SK-N-SH (cell line): ENCODE results near the gene RNF144B.

ENCODE experiments used
- FOXJ3 ChIP-seq: sonication (generic); formaldehyde crosslinking; IDR thresholded peaks from 2 replicates; pipeline ENCODE4 v1.5.1; 2020; ENCODE audit warnings: mild to moderate bottlenecking, missing genetic modification reagents
- MXI1 ChIP-seq: IDR thresholded peaks from 2 replicates; pipeline ENCODE4 v1.6.1; 2012; ENCODE audit warnings: mild to moderate bottlenecking, low read depth, low read length, improper control_type of control experiment
- POLR2AphosphoS5 ChIP-seq: IDR thresholded peaks from 2 replicates; pipeline ENCODE4 v1.6.1; 2012; ENCODE audit warnings: low read depth, low read length
- RAD21 ChIP-seq: IDR thresholded peaks from 2 replicates; pipeline ENCODE4 v1.6.1; 2012; ENCODE audit warnings: mild to moderate bottlenecking, low read length
- RFX5 ChIP-seq: IDR thresholded peaks from 2 replicates; pipeline ENCODE4 v1.6.1; 2012; ENCODE audit warnings: mild to moderate bottlenecking, improper control_type of control experiment, low read length
- SIN3A ChIP-seq: IDR thresholded peaks from 2 replicates; pipeline ENCODE4 v1.6.1; 2012; ENCODE audit warnings: low read depth, mild to moderate bottlenecking, low read length, moderate library complexity, borderline replicate concordance
- TAF1 ChIP-seq: IDR thresholded peaks from 2 replicates; pipeline ENCODE4 v1.6.1; 2012; ENCODE audit warnings: low read depth, mild to moderate bottlenecking, low read length, moderate library complexity, borderline replicate concordance
- TCF12 ChIP-seq: IDR thresholded peaks from 2 replicates; pipeline ENCODE4 v1.4.0; 2012
- TF ChIP-seq, protein P1 (sequence below): fragments of 200-600 bp; sonication (generic); IDR thresholded peaks from 2 replicates; pipeline ENCODE4 v1.6.1; 2017; ENCODE audit warnings: antibody characterized with exemption, mild to moderate bottlenecking, moderate library complexity

DNA sequence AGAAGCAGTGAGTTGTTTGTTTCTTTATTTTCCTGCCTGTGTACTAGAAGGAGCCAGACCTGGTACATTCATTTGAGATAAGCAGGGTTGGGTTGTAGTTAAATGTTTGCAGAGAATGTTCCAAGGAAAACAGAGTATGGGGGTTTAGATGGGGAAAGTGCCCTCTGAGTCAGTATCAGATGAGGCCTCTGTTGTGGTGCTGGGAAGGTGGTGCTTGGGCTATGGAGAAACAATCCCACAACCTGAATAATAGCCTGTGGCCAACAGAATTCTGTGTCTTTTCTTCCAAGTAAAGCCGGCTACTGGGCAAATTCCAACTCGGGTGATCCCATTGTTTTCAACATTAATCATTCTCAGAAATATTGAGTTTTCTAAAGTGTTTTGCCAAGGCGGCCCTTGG lies 109.3 kb downstream of the RNF144B start:
- no peak for TF ChIP-seq TAF1
- TF ChIP-seq, protein P1, sequence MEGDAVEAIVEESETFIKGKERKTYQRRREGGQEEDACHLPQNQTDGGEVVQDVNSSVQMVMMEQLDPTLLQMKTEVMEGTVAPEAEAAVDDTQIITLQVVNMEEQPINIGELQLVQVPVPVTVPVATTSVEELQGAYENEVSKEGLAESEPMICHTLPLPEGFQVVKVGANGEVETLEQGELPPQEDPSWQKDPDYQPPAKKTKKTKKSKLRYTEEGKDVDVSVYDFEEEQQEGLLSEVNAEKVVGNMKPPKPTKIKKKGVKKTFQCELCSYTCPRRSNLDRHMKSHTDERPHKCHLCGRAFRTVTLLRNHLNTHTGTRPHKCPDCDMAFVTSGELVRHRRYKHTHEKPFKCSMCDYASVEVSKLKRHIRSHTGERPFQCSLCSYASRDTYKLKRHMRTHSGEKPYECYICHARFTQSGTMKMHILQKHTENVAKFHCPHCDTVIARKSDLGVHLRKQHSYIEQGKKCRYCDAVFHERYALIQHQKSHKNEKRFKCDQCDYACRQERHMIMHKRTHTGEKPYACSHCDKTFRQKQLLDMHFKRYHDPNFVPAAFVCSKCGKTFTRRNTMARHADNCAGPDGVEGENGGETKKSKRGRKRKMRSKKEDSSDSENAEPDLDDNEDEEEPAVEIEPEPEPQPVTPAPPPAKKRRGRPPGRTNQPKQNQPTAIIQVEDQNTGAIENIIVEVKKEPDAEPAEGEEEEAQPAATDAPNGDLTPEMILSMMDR: no peak
- TF ChIP-seq RAD21: no peak
- no peak for TF ChIP-seq RFX5
- TF ChIP-seq FOXJ3 (CRISPR knock-in tag): no peak
- no peak for TF ChIP-seq MXI1
- TF ChIP-seq SIN3A: no peak
- TF ChIP-seq TCF12: no peak
- no peak for TF ChIP-seq POLR2AphosphoS5
